ENCODE data around the gene DMRTB1.

The DMRTB1 gene

GRCh38 chr1:53463961-53464899 lies 5.0 kb downstream of the DMRTB1 start:
- no peak for DNase-seq (ENCODE audit: low spot score)

- no peak for DNase-seq (ENCODE audit: low spot score)
Observed at GRCh38 chr1:53465023-53465957, 6.1 kb downstream of the DMRTB1 start.

- DNase-seq (ENCODE audit: low spot score), result no peak
Observed at GRCh38 chr1:53467391-53467790, 8.2 kb downstream of the DMRTB1 start.

- no peak for DNase-seq (ENCODE audit: low spot score)
Observed at GRCh38 chr1:53468374-53468773, 9.2 kb downstream of the DMRTB1 start.

DNA sequence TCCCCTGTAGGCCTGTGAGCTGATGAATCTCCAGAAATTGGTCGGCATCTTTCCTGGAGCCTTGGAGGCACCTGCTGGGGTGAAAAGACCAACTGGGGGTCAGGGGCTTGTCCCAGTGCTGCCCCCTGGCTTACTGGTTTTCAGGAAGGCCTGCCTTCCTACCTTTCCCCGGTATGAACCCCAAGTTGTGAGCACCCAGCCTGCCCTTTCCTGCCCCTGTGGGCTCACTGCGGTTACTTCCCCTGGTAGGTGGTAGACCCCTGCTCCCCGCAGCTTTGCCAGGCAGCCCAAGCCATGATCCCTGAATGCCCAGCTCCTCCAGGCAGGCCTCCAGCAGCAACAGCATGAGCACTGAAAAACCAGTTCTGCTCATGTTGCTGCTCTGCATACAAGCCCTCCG lies 10.2 kb downstream of the DMRTB1 start:
- no peak for DNase-seq (ENCODE audit: low spot score)

- peak; percentile 96 for DNase-seq (ENCODE audit: low spot score)
Observed at GRCh38 chr1:53470155-53470554, 11.0 kb downstream of the DMRTB1 start.

DNA sequence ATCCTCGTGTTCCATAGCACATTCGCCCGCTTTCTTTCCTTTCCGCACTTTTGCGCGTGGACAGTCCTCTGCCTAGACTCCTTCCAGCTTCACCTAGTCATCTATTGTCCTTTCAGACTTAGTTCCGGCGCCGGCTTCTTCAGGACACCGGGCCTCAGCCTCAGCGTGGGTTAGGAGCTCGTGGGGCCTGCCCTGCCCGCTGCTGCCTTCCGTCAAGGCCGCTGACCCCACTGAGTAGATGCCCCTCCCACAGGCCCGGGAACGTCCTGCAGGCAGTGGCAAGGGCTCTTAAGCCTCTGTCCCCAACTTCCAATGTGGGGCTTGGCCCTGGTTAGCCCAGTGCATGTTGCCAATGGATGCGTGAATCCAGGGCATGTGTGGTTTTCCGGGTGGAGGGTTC lies 11.4 kb downstream of the DMRTB1 start:
- DNase-seq (ENCODE audit: low spot score), result no peak

GRCh38 chr1:53471000-53471399 lies 11.8 kb downstream of the DMRTB1 start:
- DNase-seq (ENCODE audit: low spot score), result no peak

- no peak for DNase-seq (ENCODE audit: low spot score)
Observed at GRCh38 chr1:53473463-53473862, 14.3 kb downstream of the DMRTB1 start.

DNA sequence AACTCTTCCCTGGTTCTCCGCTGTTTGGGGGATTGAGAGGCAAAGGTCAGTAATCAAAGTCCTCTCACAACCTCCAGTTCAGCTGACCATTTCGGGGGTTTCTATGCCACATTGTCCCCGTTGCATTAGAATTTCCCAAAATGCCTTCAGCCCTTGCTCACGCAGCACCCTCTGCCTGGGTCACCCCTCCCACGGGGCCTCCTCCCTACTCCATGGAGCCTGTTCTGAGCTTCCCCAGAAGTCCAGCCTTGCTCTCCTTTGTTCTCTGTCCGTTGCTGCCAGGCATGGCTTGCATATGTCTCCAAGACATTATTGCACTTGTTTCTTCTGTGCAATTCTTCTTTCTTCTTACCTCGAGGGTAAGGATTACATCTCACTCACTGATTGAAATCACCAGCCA lies 16.5 kb downstream of the DMRTB1 start:
- DNase-seq (ENCODE audit: low spot score), result no peak

DNA sequence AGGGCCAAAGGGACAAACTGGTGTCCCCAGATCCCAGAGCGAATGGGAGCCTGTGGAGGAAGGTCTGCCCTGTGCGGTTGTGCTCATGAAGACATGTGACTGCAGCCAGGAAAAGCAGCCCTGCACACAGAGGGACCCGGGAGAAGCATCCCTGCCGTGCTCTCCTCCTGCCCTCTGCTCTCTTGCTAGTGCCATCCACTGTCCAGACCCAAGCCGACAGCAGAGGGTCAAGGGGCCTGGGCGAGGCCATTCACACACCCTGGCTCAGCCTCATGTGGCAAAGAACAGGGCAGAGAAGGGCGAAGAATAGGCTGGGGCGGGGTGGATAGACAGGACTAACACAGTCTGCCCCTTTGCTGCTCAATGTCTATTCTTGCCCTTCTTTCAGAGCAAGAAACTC lies 17.4 kb downstream of the DMRTB1 start:
- DNase-seq (ENCODE audit: low spot score), result no peak

DNA sequence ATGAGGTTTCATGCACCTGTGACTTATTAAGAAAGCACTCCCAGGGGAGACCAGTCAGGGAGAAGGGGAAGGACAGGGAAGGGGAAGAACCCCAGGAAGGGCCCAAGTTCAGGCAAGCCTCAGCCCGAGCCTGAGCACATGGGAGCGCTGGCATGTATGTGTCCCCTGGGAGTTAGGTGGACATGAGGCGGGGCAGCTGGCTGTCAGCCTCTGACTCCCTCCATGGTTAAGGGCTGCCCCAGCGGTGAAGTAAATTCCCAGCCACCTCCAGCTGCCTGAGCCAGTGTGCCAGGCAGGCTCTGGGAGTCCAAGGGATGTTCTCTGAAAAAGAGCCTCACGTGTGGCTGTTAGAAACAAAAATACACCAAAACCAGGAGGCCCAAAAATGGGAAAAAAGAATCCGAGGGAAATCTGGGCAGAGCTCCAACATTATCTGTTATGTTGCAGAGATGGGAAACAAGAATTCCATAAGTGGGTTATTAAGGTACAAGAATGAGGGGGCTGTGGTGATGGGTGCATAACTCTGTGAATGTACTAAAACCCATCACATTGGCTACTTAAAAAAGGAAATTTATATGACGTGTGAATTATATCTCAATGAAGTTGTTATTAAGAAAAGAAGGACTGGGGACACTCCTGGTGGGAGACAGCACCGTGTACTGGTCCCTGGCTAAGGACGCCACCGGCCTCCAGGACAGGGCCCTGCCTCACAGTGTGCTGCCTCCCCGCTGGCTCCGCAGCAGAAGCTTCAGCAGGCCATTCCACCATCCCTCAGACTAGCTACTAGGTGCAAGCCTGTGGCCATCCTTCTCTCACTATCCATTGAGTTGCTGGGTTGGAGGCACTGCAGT lies 18.7 kb downstream of the DMRTB1 start:
- DNase-seq (ENCODE audit: low spot score), result no peak

DNA sequence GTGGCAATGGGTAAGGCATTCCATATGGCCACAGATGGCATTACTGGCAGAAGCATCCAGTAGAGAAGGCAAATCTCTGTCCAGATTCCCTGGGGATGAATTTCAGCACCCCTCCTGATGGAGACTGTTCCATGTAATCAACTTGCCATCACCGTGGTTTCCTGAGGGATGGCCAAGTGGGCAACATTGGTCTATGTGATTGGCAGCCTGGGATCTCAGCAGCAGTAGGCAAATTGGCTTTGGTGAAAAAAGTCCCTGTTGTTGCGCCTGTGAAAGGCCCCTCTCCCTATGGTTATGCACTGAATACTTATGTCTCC lies 19.3 kb downstream of the DMRTB1 start:
- DNase-seq (ENCODE audit: low spot score), result no peak

DNA sequence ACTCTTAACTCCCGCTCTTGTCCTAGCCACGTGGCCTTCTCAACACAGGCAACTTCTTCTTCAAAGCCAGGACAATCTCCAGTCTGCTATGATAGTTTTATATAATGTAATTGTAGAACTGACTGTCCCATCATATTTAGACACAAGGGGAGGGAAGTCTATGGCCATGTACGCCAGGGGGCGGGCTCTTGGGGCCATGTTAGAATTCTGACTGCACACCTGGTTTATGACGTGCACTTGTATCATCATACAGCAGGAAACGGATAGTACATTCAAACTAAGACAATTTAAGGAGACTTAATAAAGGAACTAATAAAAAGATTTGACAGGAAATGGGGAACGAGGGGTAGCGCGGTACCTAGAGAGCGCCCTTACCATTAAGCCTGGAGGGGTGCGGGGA lies 21.5 kb downstream of the DMRTB1 start:
- DNase-seq (ENCODE audit: low spot score), result no peak

GRCh38 chr1:53481456-53481855 lies 22.3 kb downstream of the DMRTB1 start:
- no peak for DNase-seq (ENCODE audit: low spot score)

DNA sequence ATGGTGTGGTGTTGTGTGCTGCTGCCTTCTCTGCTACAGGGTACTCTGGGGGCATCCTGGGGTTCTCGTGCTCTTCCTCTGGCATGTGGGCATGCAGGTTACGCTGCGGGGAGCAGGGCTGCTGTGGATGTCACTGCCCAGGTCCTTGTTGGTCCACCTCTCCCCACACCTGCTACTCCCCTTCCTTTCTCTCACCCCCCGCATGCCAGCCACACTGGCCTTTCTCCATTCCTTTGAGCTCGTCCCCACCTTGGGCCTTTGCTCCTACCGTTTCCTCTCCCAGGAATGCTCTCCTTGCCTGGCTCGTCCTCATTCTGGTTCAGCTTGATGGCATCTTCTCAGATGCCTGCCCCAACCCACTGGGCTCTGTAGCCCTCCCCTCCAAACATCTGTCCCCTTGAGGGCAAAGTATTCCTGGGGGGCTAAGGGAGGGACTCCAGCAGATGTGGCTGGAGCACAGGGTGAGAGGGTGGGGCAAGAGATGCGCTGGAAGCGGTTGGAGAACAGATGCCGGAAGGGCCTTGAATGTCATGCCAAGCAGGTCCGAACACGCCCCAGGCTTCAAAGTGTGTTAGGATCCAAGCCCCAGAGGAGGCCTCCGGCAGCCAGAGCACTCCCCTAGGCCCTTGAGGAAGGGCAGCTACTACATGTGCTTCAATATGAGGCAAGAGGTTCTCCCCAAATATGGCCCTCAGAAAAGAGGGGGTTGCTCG lies 23.4 kb downstream of the DMRTB1 start:
- no peak for DNase-seq (ENCODE audit: low spot score)

DNA sequence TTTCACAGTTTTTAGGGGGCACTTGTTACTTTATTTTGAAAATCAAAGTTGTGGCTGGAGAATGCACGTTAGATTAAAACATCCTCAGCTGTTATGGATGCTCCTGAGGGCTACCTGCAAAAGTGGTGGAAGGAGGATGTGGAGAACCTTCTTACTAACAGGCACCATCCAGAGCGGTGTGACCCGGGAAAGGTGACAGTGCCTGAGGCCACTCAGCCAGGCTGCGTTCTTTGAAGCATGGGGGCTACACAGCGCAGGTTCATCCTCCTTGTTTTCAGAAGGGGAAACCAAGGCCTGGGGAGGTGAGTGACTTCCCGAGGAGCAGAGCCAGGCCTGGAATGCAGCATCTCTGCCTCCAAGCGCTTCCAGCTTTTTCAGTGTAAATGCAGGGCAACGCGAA lies 24.0 kb downstream of the DMRTB1 start:
- DNase-seq (ENCODE audit: low spot score), result no peak

DNA sequence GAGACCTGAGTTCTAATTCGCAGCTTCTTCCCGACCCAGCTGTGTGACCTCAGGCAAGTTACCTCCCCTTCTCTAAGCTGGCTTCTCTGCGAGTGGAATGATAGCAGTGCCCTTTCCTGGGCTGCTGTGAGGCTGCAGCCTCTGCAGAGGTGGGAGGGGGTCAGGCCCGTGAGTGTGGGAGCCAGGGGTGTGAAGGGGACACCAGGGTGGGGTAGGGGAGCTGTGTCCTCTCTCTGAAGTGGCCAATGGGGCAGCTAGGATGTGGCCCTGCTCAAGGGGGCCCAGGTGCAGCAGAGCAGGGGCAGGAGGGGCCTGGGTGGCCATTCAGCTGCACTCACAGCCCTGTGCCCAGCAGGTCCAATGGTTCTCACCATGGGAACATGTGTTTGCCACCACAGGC lies 24.5 kb downstream of the DMRTB1 start:
- no peak for DNase-seq (ENCODE audit: low spot score)

- DNase-seq (ENCODE audit: low spot score), result no peak
Observed at GRCh38 chr1:53484705-53485477, 25.7 kb downstream of the DMRTB1 start.

DNA sequence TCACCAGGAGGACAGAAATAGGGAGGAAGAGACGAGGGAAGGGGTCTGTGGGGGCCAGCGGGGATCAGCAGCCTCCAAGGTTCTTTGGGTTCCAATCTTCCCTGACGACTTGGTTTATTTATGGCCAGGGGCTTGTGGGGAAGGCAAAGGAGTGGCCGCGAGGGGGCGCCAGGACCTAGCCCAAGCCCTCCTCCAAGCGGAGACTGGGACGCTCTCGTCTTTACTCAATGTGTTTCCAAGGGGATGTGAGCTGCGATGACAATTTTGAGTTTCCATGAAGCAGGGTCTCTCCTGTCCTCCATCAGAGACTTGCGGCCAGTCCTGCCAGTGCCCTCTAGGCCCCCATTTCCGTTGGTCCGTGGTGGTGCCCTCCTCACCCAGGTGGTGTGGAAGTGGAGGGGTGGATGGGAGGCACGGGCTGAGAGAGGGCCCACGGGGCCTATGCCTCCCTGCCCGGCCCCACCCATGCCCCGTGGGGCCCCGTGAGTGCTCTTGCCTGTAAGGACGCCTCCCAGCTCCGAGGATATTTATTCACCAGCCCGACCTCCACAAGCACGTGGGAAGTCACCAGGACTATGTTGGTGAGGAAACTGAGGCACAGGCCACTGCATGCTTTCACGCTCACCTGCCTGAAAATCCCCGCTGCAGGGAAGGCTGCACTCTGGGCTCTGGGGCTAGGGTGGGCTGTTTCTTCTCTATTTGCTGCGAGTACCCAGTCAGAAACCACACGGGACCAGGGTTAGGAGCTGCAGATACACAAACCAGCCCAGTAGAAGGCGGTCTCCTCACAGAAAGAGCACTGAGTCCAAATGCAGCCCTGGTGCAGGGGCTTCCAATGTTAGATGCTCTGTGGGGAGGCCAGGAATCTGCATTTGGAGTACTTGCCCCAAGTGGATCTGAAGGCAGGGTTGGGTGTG lies 26.5 kb downstream of the DMRTB1 start:
- DNase-seq (ENCODE audit: low spot score), result peak; percentile 91
